B cell (primary cell): ENCODE measurements around the gene RDH5. TPM values are rescaled to one million over a fixed set of nuclear protein-coding genes. Genes with fewer than 3 reads are reported as not detected.

Experiments
- ATAC-seq: fragments of 200-7000 bp; cut with Tn5 transposase; one replicate; pipeline ENCODE4 v1.10.0; 2021; ENCODE audit warnings: low read depth, mild to moderate bottlenecking, moderate number of reproducible peaks, moderate library complexity
- CTCF ChIA-PET: fragments of 350-600 bp; sonication (Branson Sonifier 250); formaldehyde crosslinking; loops from one replicate; lab custom pipeline; 2021; ENCODE audit warnings: antibody characterized with exemption, inconsistent platforms; lab: Charles Lee
- POLR2A ChIA-PET: fragments of 350-600 bp; sonication (Branson Sonifier 250); formaldehyde crosslinking; loops from one replicate; lab custom pipeline; 2021; ENCODE audit warnings: antibody characterized with exemption; lab: Charles Lee
- DNase-seq: peaks from one replicate; pipeline ENCODE4 v3.0.0; 2013
- H2AFZ ChIP-seq: 2 replicates; pipeline ENCODE4 v1.6.1; 2012; ENCODE audit warnings: mild to moderate bottlenecking, low read depth, low read length; ENCODE audit not compliant: insufficient read depth, poor library complexity, severe bottlenecking
- H3K27ac ChIP-seq, 2 donors: 1 replicate in 1 of 2; 2 replicates in 1 of 2; pipeline ENCODE4 v1.5.1; 2012 to 2013; ENCODE audit warnings: low read length in 2 of 2, mild to moderate bottlenecking in 2 of 2, moderate library complexity in 1 of 2
- H3K27me3 ChIP-seq, 4 experiments: fragments of 200-600 bp in 1 of 4; sonication (generic) in 1 of 4; replicated peaks in 1 of 4; 1 replicate in 2 of 4; 2 replicates in 2 of 4; pipeline versions ENCODE4 v1.6.1 to v1.7.0; 2013 to 2016; ENCODE audit warnings: low read length in 3 of 4, mild to moderate bottlenecking in 2 of 4, mixed read lengths in 1 of 4, moderate library complexity in 1 of 4; ENCODE audit not compliant: insufficient read depth in 4 of 4, control insufficient read depth in 3 of 4; ENCODE audit errors: control extremely low read depth in 1 of 4
- H3K36me3 ChIP-seq, 2 experiments: replicated peaks in 1 of 2; 1 replicate in 1 of 2; 2 replicates in 1 of 2; pipeline versions ENCODE4 v1.6.1 to v1.7.1; 2013; ENCODE audit warnings: low read length in 1 of 2; ENCODE audit not compliant: insufficient read depth in 2 of 2, control insufficient read depth in 1 of 2; ENCODE audit errors: control extremely low read depth in 1 of 2, extremely low read depth in 1 of 2
- H3K4me1 ChIP-seq, 2 donors: fragments of 200-600 bp in 1 of 2; sonication (generic) in 1 of 2; 1 replicate in 1 of 2; 2 replicates in 1 of 2; pipeline versions ENCODE4 v1.5.1 to v1.6.1; 2013 to 2017; ENCODE audit warnings: low read length in 2 of 2; ENCODE audit not compliant: control insufficient read depth in 2 of 2, insufficient read depth in 2 of 2
- H3K4me2 ChIP-seq: replicated peaks from 2 replicates; pipeline ENCODE3; 2012; ENCODE audit warnings: mild to moderate bottlenecking, low read depth, low read length; ENCODE audit not compliant: poor library complexity, severe bottlenecking
- H3K4me3 ChIP-seq, 5 experiments: fragments of 200-600 bp in 1 of 5; sonication (generic) in 1 of 5; 1 replicate in 3 of 5; 2 replicates in 2 of 5; pipeline versions ENCODE4 v1.5.1 to v1.7.0; 2011 to 2016; ENCODE audit warnings: low read length in 4 of 5, mild to moderate bottlenecking in 4 of 5, low read depth in 2 of 5, control low read depth in 1 of 5, moderate library complexity in 1 of 5; ENCODE audit not compliant: insufficient read depth in 1 of 5; ENCODE audit errors: control extremely low read depth in 1 of 5, extremely low read depth in 1 of 5
- H3K79me2 ChIP-seq: fragments of 200-600 bp; sonication (generic); one replicate; pipeline ENCODE4 v1.6.0; 2016; ENCODE audit warnings: low read length; ENCODE audit not compliant: control insufficient read depth, insufficient read depth
- H3K9ac ChIP-seq: fragments of 200-600 bp; sonication (generic); 2 replicates; pipeline ENCODE4 v1.6.1; 2017; ENCODE audit warnings: mild to moderate bottlenecking, low read length, moderate library complexity
- H3K9me3 ChIP-seq, 3 donors: one replicate each; pipeline versions ENCODE4 v1.6.1 to v1.7.1; 2013; ENCODE audit warnings: low read length in 2 of 3; ENCODE audit not compliant: control insufficient read depth in 2 of 3, insufficient read depth in 1 of 3; ENCODE audit errors: control extremely low read depth in 1 of 3
- H4K20me1 ChIP-seq: 2 replicates; pipeline ENCODE4 v1.6.0; 2012; ENCODE audit warnings: mild to moderate bottlenecking, low read length; ENCODE audit not compliant: insufficient read depth, control insufficient read depth, poor library complexity, severe bottlenecking
- H3K27ac Mint-ChIP-seq: one replicate; pipeline ENCODE4 v1.8.0; 2021; ENCODE audit warnings: mixed read lengths
- H3K27me3 Mint-ChIP-seq: one replicate; pipeline ENCODE4 v1.8.0; 2021; ENCODE audit warnings: mixed read lengths
- H3K4me1 Mint-ChIP-seq: one replicate; pipeline ENCODE4 v1.8.0; 2021; ENCODE audit warnings: mixed read lengths
- H3K4me3 Mint-ChIP-seq: one replicate; pipeline ENCODE4 v1.8.0; 2021; ENCODE audit warnings: mixed read lengths
- H3K9me3 Mint-ChIP-seq: one replicate; pipeline ENCODE4 v1.8.0; 2022; ENCODE audit warnings: mixed read lengths; ENCODE audit not compliant: insufficient read depth
- CTCF ChIP-seq: fragments of 200-600 bp; IDR thresholded peaks from one replicate; pipeline ENCODE4 v1.8.0; 2022; ENCODE audit warnings: antibody characterized with exemption, mild to moderate bottlenecking
- EZH2 ChIP-seq: IDR thresholded peaks from 2 replicates; pipeline ENCODE4 v1.6.1; 2012; ENCODE audit warnings: borderline replicate concordance, low read depth, mild to moderate bottlenecking, moderate library complexity, low read length; ENCODE audit not compliant: insufficient read depth, poor library complexity, severe bottlenecking
- WGBS: methylation state at CpG from one replicate; pipeline ENCODE4 v1.1.5; 2013; ENCODE audit warnings: missing lambda C conversion rate; ENCODE audit not compliant: insufficient coverage; 5-methylcytosine and 5-hydroxymethylcytosine counted together
- intact Hi-C: fragments of 100-400 bp; cut with micrococcal nuclease; formaldehyde crosslinking; loops from one replicate; pipeline ENCODE4 v1.10.0; 2022
- polyA plus RNA-seq: library from polyadenylated mRNA; depleted of rRNA; stranded (reverse); fragments of >200 nt; gene quantifications from 2 replicates; pipeline ENCODE4 v1.2.3, GENCODE V29; 2012
- total RNA-seq, 2 donors: library from RNA; stranded (reverse); fragments of 120-200 nt in 1 of 2; gene quantifications; 1 replicate in 1 of 2; 2 replicates in 1 of 2; pipeline versions ENCODE4 v1.2.3 to v1.2.4, GENCODE V29; 2013 to 2022

The RDH5 gene
- total and polyA plus RNA-seq, 2 donors (not counting 1 experiment from before 2014, with no cell fraction given) = 32.6 to 37.8 TPM

- Histone ChIP-seq H4K20me1 (peaks cover 23% of the 10 kb centered on the region), H3K9ac (peak overlapping the region; percentile 73), H3K4me2 (peak overlapping the region; percentile 80), H3K27me3 (no peaks in the 10 kb centered on the region), H3K4me1 (peaks cover 16 to 30% of the 10 kb centered on the region in 2 donors), H3K27ac (peak overlapping the region; percentile 81 to 84), H3K36me3 (peaks cover 0 to 18% of the 10 kb centered on the region in 2 experiments), H2AFZ (peak overlapping the region; percentile 90), H3K9me3 (no peaks in the 10 kb centered on the region), H3K79me2 (peaks cover 25% of the 10 kb centered on the region), H3K4me3 (peak overlapping the region; percentile 86 to 98 (median 97))
- ChIA-PET CTCF (interaction anchor here (0.8 to 11.0 kb wide), 10 partner anchors 8 to 491 kb away, joined by 3 to 147 read pairs (median 6); partner anchors contain the start of genes CD63, ORMDL2 and SARNP), POLR2A (interaction anchor here (1.1 to 2.0 kb wide), 7 partner anchors 9 to 257 kb away, joined by 3 to 6 read pairs (median 5); partner anchors contain the start of genes CD63, ITGA7, ORMDL2 and RAB5B)
- DNase-seq = no peak
- intact Hi-C loops = loop anchor here (1.0 to 2.0 kb wide), 5 partner anchors 8 to 257 kb away; partner anchors contain the start of genes CD63 and PYM1
- peak overlapping the region; percentile 98 for H3K4me3 Mint-ChIP-seq
- TF ChIP-seq CTCF (no peak), EZH2 (no peak)
- ATAC-seq = no peak
- H3K27me3 Mint-ChIP-seq = no peaks in the 10 kb centered on the region
- peak overlapping the region; percentile 99 for H3K27ac Mint-ChIP-seq
- 2% methylated on average over 9 of the region's 13 CpGs for WGBS
- H3K9me3 Mint-ChIP-seq = no peaks in the 10 kb centered on the region
- H3K4me1 Mint-ChIP-seq = peaks cover 38% of the 10 kb centered on the region
Measured at GRCh38 chr12:55716582-55716957, 3.6 kb upstream of the RDH5 start.
